ENCODE data around the gene NPHS2. TPM values are rescaled to one million over a fixed set of nuclear protein-coding genes. Genes with fewer than 3 reads are reported as not detected.

The NPHS2 gene
- total RNA-seq (2021) (not detected in 2 replicates), Bru-seq, nascent RNA (percentile 6 among the genes with signal in this experiment), BruChase-seq, experiment 1, labeled RNA remaining after a 2-hour chase (percentile 2 among the genes with signal in this experiment), BruChase-seq, experiment 2, labeled RNA remaining after a 6-hour chase (not detected)
- long read RNA-seq, result 0 reads

DNA sequence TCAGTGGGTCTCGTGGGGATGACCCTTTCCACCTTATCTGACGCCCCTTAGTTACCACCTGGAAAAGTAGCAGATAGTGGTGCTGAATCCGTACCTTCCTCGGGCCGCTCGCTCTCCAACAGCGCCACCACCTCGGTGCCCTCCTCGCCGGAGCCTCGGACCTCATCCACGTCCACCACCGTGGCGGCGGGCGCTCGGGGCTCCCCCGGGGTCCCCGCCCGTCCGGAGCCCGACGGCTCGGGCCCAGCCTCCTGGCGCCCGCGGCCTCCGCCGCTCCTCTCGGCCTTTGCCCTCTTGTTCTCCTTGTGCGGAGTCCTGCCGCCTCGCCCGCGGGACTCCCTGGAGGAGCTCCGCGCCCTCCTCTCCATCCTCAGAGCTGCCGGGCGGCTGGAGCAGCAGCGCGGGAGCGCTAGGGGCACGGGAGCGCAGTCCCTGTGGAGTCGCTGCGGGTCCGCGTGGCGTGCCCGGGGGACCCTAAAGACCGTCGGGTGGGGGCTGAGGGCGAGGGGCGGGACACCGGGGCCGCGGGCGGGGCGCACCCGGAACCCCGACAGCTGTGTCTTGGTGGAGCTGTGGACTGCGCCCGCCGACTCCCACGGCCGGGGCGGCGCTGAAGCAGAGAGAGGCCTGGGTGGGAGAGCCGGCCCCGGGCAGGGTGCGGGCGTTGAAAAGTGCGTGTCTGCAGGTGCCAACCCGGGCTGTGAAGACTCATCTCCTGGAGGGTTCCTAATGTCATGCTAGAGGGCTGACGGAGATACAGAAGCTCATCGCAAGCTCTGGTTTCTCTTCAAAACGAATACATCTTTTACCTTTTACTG is at the start of gene NPHS2:
Gene NPHS2, minus strand, starts transcription at position 452 of the 818 bp plus-strand sequence. Its CDS starts 84 bp downstream, at position 368.
- H4K20me1 ChIP-seq (ENCODE audit: insufficient read depth), result no peaks in the 10 kb centered on the region
- H3K4me1 ChIP-seq (replicated peaks; ENCODE audit: insufficient read depth), result no peaks in the 10 kb centered on the region
- TF ChIP-seq, protein P1, sequence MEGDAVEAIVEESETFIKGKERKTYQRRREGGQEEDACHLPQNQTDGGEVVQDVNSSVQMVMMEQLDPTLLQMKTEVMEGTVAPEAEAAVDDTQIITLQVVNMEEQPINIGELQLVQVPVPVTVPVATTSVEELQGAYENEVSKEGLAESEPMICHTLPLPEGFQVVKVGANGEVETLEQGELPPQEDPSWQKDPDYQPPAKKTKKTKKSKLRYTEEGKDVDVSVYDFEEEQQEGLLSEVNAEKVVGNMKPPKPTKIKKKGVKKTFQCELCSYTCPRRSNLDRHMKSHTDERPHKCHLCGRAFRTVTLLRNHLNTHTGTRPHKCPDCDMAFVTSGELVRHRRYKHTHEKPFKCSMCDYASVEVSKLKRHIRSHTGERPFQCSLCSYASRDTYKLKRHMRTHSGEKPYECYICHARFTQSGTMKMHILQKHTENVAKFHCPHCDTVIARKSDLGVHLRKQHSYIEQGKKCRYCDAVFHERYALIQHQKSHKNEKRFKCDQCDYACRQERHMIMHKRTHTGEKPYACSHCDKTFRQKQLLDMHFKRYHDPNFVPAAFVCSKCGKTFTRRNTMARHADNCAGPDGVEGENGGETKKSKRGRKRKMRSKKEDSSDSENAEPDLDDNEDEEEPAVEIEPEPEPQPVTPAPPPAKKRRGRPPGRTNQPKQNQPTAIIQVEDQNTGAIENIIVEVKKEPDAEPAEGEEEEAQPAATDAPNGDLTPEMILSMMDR (conservative IDR thresholded peaks at IDR 0.05), result no peak
- TF ChIP-seq EZH2 (IDR thresholded peaks at IDR 0.05; ENCODE audit: low read depth), result no peak
- intact Hi-C loops (cut with micrococcal nuclease; ENCODE audit: unreplicated experiment), result no loop called here
- no peak within 1 kb of the TSS for H3K4me2 ChIP-seq
- H2AFZ ChIP-seq, result no peak within 1 kb of the TSS
- no TSS peak for BruUV-seq (replicated peaks)
- 0 out of 2 replicates have a peak, but pooled peaks cover 4% of the 10 kb centered on the region for H3K27me3 ChIP-seq (ENCODE audit: insufficient read depth, low read depth)
- no peaks in the 10 kb centered on the region for H3K36me3 ChIP-seq (ENCODE audit: low read depth)
- no peaks in the 10 kb centered on the region for H3K79me2 ChIP-seq (ENCODE audit: low read depth)
- H3K27ac ChIP-seq, result no peak within 1 kb of the TSS
- H3K4me3 ChIP-seq, result no peak within 1 kb of the TSS
- DNase-seq, result no peak
- ChIA-PET POLR2A (ENCODE audit: unreplicated experiment) (no interaction called here), CTCF (no interaction called here)
- no peaks in the 10 kb centered on the region for H3F3A ChIP-seq (ENCODE audit: insufficient read depth, low read depth)
- H3K9me3 ChIP-seq (ENCODE audit: insufficient read depth, low read depth), result no peaks in the 10 kb centered on the region
- no peaks in the 10 kb centered on the region for H3K9me2 ChIP-seq (ENCODE audit: insufficient read depth)

DNA sequence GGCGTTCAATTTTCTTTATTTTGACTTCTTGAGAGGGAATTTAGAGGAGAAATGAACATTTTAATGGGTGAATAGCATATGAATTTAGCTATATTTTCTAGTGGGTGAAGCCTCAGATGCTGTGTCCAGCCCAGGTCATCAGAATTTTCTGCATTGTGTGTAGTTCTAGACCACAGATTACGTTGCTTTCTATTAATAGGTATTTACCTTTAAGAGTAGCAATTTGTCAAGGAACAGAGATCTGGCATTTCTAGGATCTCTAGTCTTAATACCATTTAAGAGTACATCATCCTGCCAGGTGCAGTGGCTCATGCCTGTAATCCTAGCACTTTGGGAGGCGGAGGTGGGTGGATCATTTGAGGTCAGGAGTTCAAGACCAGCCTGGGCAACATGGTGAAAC is 36.6 kb upstream of the NPHS2 start:
- Histone ChIP-seq H3K9me2 (ENCODE audit: insufficient read depth) (no peaks in the 10 kb centered on the region), H3K4me2 (no peak overlapping the region), H2AFZ (no peak overlapping the region), H4K20me1 (ENCODE audit: insufficient read depth) (no peaks in the 10 kb centered on the region), H3K36me3 (ENCODE audit: low read depth) (no peaks in the 10 kb centered on the region), H3K27ac (no peak overlapping the region), H3K9me3 (ENCODE audit: insufficient read depth, low read depth) (no peaks in the 10 kb centered on the region), H3K79me2 (ENCODE audit: low read depth) (no peaks in the 10 kb centered on the region), H3K4me3 (no peak overlapping the region), H3F3A (ENCODE audit: insufficient read depth, low read depth) (no peaks in the 10 kb centered on the region), H3K27me3 (ENCODE audit: insufficient read depth, low read depth) (no peaks in the 10 kb centered on the region), H3K4me1 (replicated peaks; ENCODE audit: insufficient read depth) (no peaks in the 10 kb centered on the region)
- no TSS peak for BruUV-seq (replicated peaks)
- intact Hi-C loops (cut with micrococcal nuclease; ENCODE audit: unreplicated experiment), result no loop called here
- POLR2A ChIA-PET (ENCODE audit: unreplicated experiment), result no interaction called here
- no peak for DNase-seq
- no peak for TF ChIP-seq EZH2 (IDR thresholded peaks at IDR 0.05; ENCODE audit: low read depth)
- TF ChIP-seq, protein P1 (conservative IDR thresholded peaks at IDR 0.05), result no peak
- CTCF ChIA-PET, result no interaction called here

DNA sequence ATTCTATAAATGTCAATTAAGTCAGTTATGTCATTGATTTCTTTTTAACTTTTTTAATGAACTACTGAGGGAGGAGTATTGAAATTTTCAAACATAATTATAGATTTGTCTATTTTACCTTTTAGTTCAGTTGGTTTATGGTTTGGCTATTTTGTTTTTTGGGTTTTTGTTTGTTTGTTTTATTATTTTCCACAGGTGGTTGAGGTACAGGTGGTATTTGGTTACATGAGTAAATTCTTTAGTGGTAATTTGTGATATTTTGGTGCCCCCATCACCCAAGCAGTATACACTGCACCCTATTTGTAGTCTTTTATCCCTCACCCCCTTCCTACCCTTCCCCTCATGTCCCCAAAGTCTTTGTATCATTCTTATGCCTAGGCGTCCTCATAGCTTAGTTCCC is 25.3 kb upstream of the NPHS2 start:
- Histone ChIP-seq H3K4me2 (no peak overlapping the region), H4K20me1 (ENCODE audit: insufficient read depth) (no peaks in the 10 kb centered on the region), H3F3A (ENCODE audit: insufficient read depth, low read depth) (no peaks in the 10 kb centered on the region), H3K9me3 (ENCODE audit: insufficient read depth, low read depth) (no peaks in the 10 kb centered on the region), H3K79me2 (ENCODE audit: low read depth) (no peaks in the 10 kb centered on the region), H3K27me3 (ENCODE audit: insufficient read depth, low read depth) (no peaks in the 10 kb centered on the region), H3K36me3 (ENCODE audit: low read depth) (no peaks in the 10 kb centered on the region), H3K4me1 (replicated peaks; ENCODE audit: insufficient read depth) (no peaks in the 10 kb centered on the region), H3K27ac (no peak overlapping the region), H3K4me3 (no peak overlapping the region), H3K9me2 (ENCODE audit: insufficient read depth) (no peaks in the 10 kb centered on the region; the same call in 1 of the 2 replicates), H2AFZ (no peak overlapping the region)
- BruUV-seq (replicated peaks), result no TSS peak
- TF ChIP-seq, protein P1 (conservative IDR thresholded peaks at IDR 0.05), result no peak
- TF ChIP-seq EZH2 (IDR thresholded peaks at IDR 0.05; ENCODE audit: low read depth), result no peak
- ChIA-PET CTCF (no interaction called here), POLR2A (ENCODE audit: unreplicated experiment) (no interaction called here)
- no peak for DNase-seq
- intact Hi-C loops (cut with micrococcal nuclease; ENCODE audit: unreplicated experiment), result no loop called here
